Esophagus squamous epithelium (tissue), 4 donors: ENCODE results near the gene WNT4.

ENCODE experiments used
- CTCF ChIP-seq, 6 experiments: fragments of 450-650 bp in 4 of 6; fragments of 200-600 bp in 2 of 6; sonication (generic) in 2 of 6; IDR thresholded peaks; one replicate each; pipeline ENCODE4 v1.5.1; 2016 to 2019; ENCODE audit warnings: antibody characterized with exemption in 6 of 6, mild to moderate bottlenecking in 4 of 6, moderate library complexity in 4 of 6
- POLR2A ChIP-seq, 4 donors: fragments of 450-650 bp; IDR thresholded peaks; one replicate each; pipeline ENCODE4 v1.6.1; 2017; ENCODE audit warnings: antibody characterized with exemption in 4 of 4, mild to moderate bottlenecking in 4 of 4, moderate library complexity in 3 of 4

- TF ChIP-seq CTCF (IDR thresholded peaks at IDR 0.05) (no peak), POLR2A (IDR thresholded peaks at IDR 0.05) (no peak)
Observed at GRCh38 chr1:22123071-22123390, 19.9 kb downstream of the WNT4 start.
